CD4-positive, alpha-beta memory T cell (primary cell): ENCODE data around the gene PTPN22. TPM values are rescaled to one million over a fixed set of nuclear protein-coding genes. Genes with fewer than 3 reads are reported as not detected.

ENCODE experiments used
- CTCF ChIA-PET: fragments of 350-600 bp; sonication (Branson Sonifier 250); formaldehyde crosslinking; loops from one replicate; lab custom pipeline; 2021; ENCODE audit warnings: inconsistent platforms; ENCODE audit not compliant: partially characterized antibody; lab: Charles Lee
- POLR2A ChIA-PET: fragments of 350-600 bp; sonication (Branson Sonifier 250); formaldehyde crosslinking; loops from one replicate; lab custom pipeline; 2021; ENCODE audit not compliant: partially characterized antibody; lab: Charles Lee
- DNase-seq, 5 donors: peaks; one replicate each; pipeline versions ENCODE4 v3.0.0 to v3.0.0-alpha.2; 2020 to 2022; ENCODE audit warnings: mixed read lengths in 1 of 5
- H3K27ac ChIP-seq: one replicate; pipeline ENCODE4 v1.7.0; 2013; ENCODE audit warnings: low read depth, low read length
- H3K27me3 ChIP-seq: 2 replicates; pipeline ENCODE4 v1.7.0; 2013; ENCODE audit warnings: mild to moderate bottlenecking, low read length, moderate library complexity; ENCODE audit not compliant: insufficient read depth
- H3K36me3 ChIP-seq: 2 replicates; pipeline ENCODE4 v1.7.0; 2013; ENCODE audit warnings: mild to moderate bottlenecking, low read length, moderate library complexity; ENCODE audit not compliant: insufficient read depth
- H3K4me1 ChIP-seq: 2 replicates; pipeline ENCODE4 v1.7.0; 2013; ENCODE audit warnings: mild to moderate bottlenecking, low read length, moderate library complexity; ENCODE audit not compliant: insufficient read depth
- H3K4me3 ChIP-seq, 2 donors: one replicate each; pipeline ENCODE4 v1.7.0; 2013; ENCODE audit warnings: low read length in 2 of 2, mild to moderate bottlenecking in 1 of 2
- H3K9me3 ChIP-seq, 2 donors: one replicate each; pipeline ENCODE4 v1.7.0; 2013; ENCODE audit warnings: low read length in 2 of 2, control low read depth in 1 of 2; ENCODE audit not compliant: control insufficient read depth in 1 of 2
- H3K27ac Mint-ChIP-seq, 7 donors: one replicate each; pipeline ENCODE4 v1.8.0; 2020 to 2021; ENCODE audit warnings: mixed read lengths in 7 of 7, mild to moderate bottlenecking in 6 of 7, inconsistent platforms in 3 of 7, moderate library complexity in 3 of 7
- H3K27me3 Mint-ChIP-seq, 2 donors: one replicate each; pipeline ENCODE4 v1.8.0; 2020 to 2021; ENCODE audit warnings: mixed read lengths in 2 of 2
- H3K36me3 Mint-ChIP-seq, 2 donors: one replicate each; pipeline ENCODE4 v1.8.0; 2020 to 2021; ENCODE audit warnings: mixed read lengths in 2 of 2, inconsistent platforms in 1 of 2, mild to moderate bottlenecking in 1 of 2
- H3K4me1 Mint-ChIP-seq, 4 donors: one replicate each; pipeline ENCODE4 v1.8.0; 2020 to 2021; ENCODE audit warnings: mixed read lengths in 4 of 4, mild to moderate bottlenecking in 1 of 4
- H3K4me3 Mint-ChIP-seq, 8 donors: one replicate each; pipeline ENCODE4 v1.8.0; 2020 to 2021; ENCODE audit warnings: mixed read lengths in 8 of 8, mild to moderate bottlenecking in 7 of 8, moderate library complexity in 6 of 8, inconsistent platforms in 3 of 8
- H3K9me3 Mint-ChIP-seq, 8 donors: one replicate each; pipeline ENCODE4 v1.8.0; 2020 to 2021; ENCODE audit warnings: mixed read lengths in 8 of 8, mild to moderate bottlenecking in 5 of 8, inconsistent platforms in 3 of 8, moderate library complexity in 1 of 8
- intact Hi-C: fragments of 100-400 bp; cut with micrococcal nuclease; formaldehyde crosslinking; loops from one replicate; pipeline ENCODE4 v1.15.1; 2023
- polyA plus RNA-seq, 2 donors: library from polyadenylated mRNA; unstranded; fragments of 300-500 nt; fragmentation: Illumina TruSeq; gene quantifications; one replicate each; pipeline ENCODE4 v1.2.3, GENCODE V29; 2021
- total RNA-seq, 2 experiments: library from RNA; stranded (reverse); gene quantifications; one replicate each; pipeline ENCODE4 v1.2.3, GENCODE V29; 2021

PTPN22 gene
- total and polyA plus RNA-seq, 4 experiments from 2014 or later = 32.2 to 66.1 (median 35.9) TPM

GRCh38 chr1:113876176-113876575, 4.7 kb upstream of the PTPN22 start:
- CTCF ChIA-PET = interaction anchor here (0.8 to 3.0 kb wide), 5 partner anchors 12 to 70 kb away, joined by 3 to 18 read pairs (median 4); partner anchors contain the start of gene AP4B1
- intact Hi-C loops = no loop called here

GRCh38 chr1:113875714-113876113, 4.2 kb upstream of the PTPN22 start:
- H3K27ac ChIP-seq = no peak overlapping the region
- ChIA-PET CTCF (interaction anchor here (0.8 to 3.0 kb wide), 5 partner anchors 13 to 71 kb away, joined by 3 to 18 read pairs (median 4); partner anchors contain the start of gene AP4B1), POLR2A (interaction anchor here (0.5 to 3.0 kb wide), 6 partner anchors 11 to 63 kb away, joined by 3 to 26 read pairs (median 5); partner anchors contain the start of genes AP4B1, DCLRE1B, HIPK1 and RSBN1)
- H3K36me3 ChIP-seq = no peaks in the 10 kb centered on the region
- no peak for DNase-seq
- peak overlapping the region in 1 of 8 donors; percentile 22 for H3K4me3 Mint-ChIP-seq
- no peaks in the 10 kb centered on the region for H3K27me3 Mint-ChIP-seq
- no peaks in the 10 kb centered on the region for H3K9me3 Mint-ChIP-seq
- H3K4me3 ChIP-seq = no peak overlapping the region
- H3K9me3 ChIP-seq = no peaks in the 10 kb centered on the region
- peaks cover 0 to 8% of the 10 kb centered on the region in 2 donors for H3K36me3 Mint-ChIP-seq
- H3K27ac Mint-ChIP-seq = peak overlapping the region in 5 of 7 donors; percentile 1 to 73 (median 56)
- peaks cover 48 to 79% (median 64%) of the 10 kb centered on the region in 4 donors for H3K4me1 Mint-ChIP-seq
- H3K4me1 ChIP-seq = peaks cover 63% of the 10 kb centered on the region
- intact Hi-C loops = no loop called here
- no peaks in the 10 kb centered on the region for H3K27me3 ChIP-seq

More at GRCh38 chr1:113876176-113876575, 4.7 kb upstream of the PTPN22 start:
- DNase-seq = no peak
- Histone ChIP-seq H3K4me3 (no peak overlapping the region), H3K27ac (no peak overlapping the region), H3K36me3 (no peaks in the 10 kb centered on the region), H3K4me1 (peaks cover 66% of the 10 kb centered on the region), H3K27me3 (no peaks in the 10 kb centered on the region), H3K9me3 (no peaks in the 10 kb centered on the region)
- Mint-ChIP-seq H3K4me3 (no peak overlapping the region), H3K27ac (peak overlapping the region in 1 of 7 donors; percentile 56), H3K9me3 (no peaks in the 10 kb centered on the region), H3K27me3 (no peaks in the 10 kb centered on the region), H3K36me3 (peaks cover 0 to 6% of the 10 kb centered on the region in 2 donors), H3K4me1 (peaks cover 53 to 81% (median 68%) of the 10 kb centered on the region in 4 donors)
- POLR2A ChIA-PET = interaction anchor here (0.7 to 3.0 kb wide), 5 partner anchors 10 to 254 kb away, joined by 3 to 26 read pairs (median 3); partner anchors contain the start of genes AP4B1, DCLRE1B, HIPK1 and RSBN1

DNA sequence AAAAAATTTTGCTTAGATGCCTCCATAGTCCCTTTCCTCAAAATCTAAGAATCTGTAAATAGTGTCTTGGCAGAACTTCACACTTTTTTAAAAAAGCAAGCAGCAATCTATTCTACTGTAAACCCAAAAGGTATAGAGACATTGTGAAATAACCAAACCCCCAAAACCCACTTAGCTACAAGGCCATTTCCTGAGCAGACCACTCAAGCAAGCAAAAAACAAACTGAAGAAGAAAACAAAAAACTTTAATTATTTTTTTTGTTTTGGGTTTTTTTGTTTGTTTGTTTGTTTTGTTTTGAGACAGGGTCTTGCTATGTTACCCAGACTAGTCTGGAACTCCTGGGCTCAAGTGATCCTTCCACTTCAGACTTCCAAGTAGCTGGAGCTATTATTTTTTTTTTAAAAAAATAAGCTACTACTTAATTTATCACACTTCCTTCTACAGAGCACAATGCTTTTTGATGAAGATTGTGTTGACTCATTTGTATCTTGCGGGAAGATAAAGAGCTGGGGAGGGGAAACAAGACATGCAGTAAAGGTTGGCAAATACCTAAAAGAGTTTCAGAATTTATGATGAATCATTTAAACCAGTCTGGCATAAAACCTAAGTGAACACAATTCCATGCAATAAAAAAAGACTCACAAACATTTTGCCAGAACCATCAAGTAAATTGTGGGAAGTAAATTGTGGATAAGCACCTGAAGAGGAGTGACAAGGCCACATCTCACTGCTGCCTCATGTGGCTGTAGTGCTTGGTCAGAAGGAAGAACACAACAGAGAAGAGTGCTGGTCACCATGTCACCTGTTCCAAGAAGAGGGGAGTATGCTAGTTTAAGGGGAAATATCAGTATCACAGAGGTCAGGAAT, 2.7 kb upstream of the PTPN22 start:
- Histone ChIP-seq H3K4me3 (no peak overlapping the region), H3K9me3 (no peaks in the 10 kb centered on the region), H3K27me3 (no peaks in the 10 kb centered on the region), H3K4me1 (peaks cover 64% of the 10 kb centered on the region), H3K36me3 (no peaks in the 10 kb centered on the region), H3K27ac (peak overlapping the region; percentile 8)
- Mint-ChIP-seq H3K4me1 (peaks cover 50 to 77% (median 60%) of the 10 kb centered on the region in 4 donors), H3K36me3 (peaks cover 0 to 14% of the 10 kb centered on the region in 2 donors), H3K27me3 (no peaks in the 10 kb centered on the region), H3K9me3 (no peaks in the 10 kb centered on the region), H3K27ac (peak overlapping the region; percentile 71 to 98 (median 86)), H3K4me3 (peak overlapping the region in 6 of 8 donors; percentile 5 to 43 (median 22))
- peak in 4 of 5 donors; percentile 23 to 57 (median 32) for DNase-seq
- ChIA-PET CTCF (interaction anchor here (1.0 to 3.0 kb wide), 6 partner anchors 9 to 57 kb away, joined by 3 to 18 read pairs (median 4); partner anchors contain the start of gene AP4B1), POLR2A (interaction anchor here (0.8 to 3.0 kb wide), 10 partner anchors 13 to 115 kb away, joined by 3 to 26 read pairs (median 5); partner anchors contain the start of genes AP4B1, BCL2L15, DCLRE1B and HIPK1)
- intact Hi-C loops = loop anchor here (5.0 kb wide), 1 partner anchor 1257 kb away; the partner anchor contains the start of genes CAPZA1 and ST7L

DNA sequence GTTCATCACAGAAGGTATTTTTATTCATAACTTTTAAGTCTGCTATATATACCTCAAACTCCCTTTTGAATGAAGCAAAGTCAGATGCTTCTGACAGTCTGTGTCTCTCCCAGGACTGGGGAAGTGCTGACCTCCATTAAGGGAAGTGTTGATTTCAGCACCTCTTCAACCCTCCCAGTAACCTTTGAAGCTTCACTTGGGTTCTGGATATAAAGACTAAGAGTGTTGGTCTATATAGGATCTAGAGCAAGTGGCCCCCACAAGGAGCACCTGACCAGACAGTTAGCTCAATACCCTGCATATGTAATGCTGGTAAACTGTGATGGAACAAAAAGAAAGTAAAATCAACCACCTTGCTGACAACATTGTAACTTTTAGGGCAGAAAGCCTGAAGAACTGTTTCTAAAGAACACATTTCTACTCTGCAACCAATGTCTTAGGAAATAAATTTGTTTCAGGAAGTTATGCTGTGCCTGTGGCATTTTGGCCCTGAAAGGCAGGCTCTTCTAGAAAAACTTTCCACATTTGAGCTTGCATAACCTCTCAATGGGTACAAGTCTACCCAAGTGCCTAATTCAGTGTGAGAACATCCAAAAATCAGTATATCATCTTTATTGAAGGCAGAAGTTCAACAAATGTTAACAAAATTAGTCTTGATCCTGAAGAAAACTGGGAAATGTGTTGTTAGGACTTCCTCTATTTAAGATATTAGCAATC, 865 bp upstream of the PTPN22 start:
- Histone ChIP-seq H3K4me1 (peaks cover 71% of the 10 kb centered on the region), H3K27ac (peak overlapping the region; percentile 79), H3K9me3 (no peaks in the 10 kb centered on the region), H3K36me3 (no peaks in the 10 kb centered on the region), H3K4me3 (peak overlapping the region; percentile 30 to 71), H3K27me3 (no peaks in the 10 kb centered on the region)
- peaks cover 56 to 79% (median 64%) of the 10 kb centered on the region in 4 donors for H3K4me1 Mint-ChIP-seq
- H3K4me3 Mint-ChIP-seq = peak overlapping the region; percentile 85 to 95 (median 90)
- intact Hi-C loops = loop anchor here (5.0 kb wide), 1 partner anchor 1255 kb away; the partner anchor contains the start of genes CAPZA1 and ST7L
- CTCF ChIA-PET = interaction anchor here (1.0 to 1.3 kb wide), 2 partner anchors 9 to 31 kb away, joined by 4 to 6 read pairs; no protein-coding TSS in a partner anchor
- POLR2A ChIA-PET = interaction anchor here (0.9 to 1.4 kb wide), 6 partner anchors 10 to 60 kb away, joined by 3 to 14 read pairs (median 7); partner anchors contain the start of genes AP4B1, DCLRE1B, HIPK1 and RSBN1
- peaks cover 6 to 24% of the 10 kb centered on the region in 2 donors for H3K36me3 Mint-ChIP-seq
- peak overlapping the region; percentile 96 to 99 (median 98) for H3K27ac Mint-ChIP-seq
- peak; percentile 25 to 51 (median 33) for DNase-seq
- no peaks in the 10 kb centered on the region for H3K9me3 Mint-ChIP-seq
- no peaks in the 10 kb centered on the region for H3K27me3 Mint-ChIP-seq

GRCh38 chr1:113870778-113871177, 734 bp downstream of the PTPN22 start:
- DNase-seq = peak in 1 of 5 donors; percentile 46
- H3K27me3 Mint-ChIP-seq = no peaks in the 10 kb centered on the region
- H3K4me1 ChIP-seq = peaks cover 79% of the 10 kb centered on the region

More at GRCh38 chr1:113870778-113871177, 734 bp downstream of the PTPN22 start:
- Histone ChIP-seq H3K36me3 (no peaks in the 10 kb centered on the region), H3K27ac (peak overlapping the region; percentile 79), H3K4me3 (peak overlapping the region; percentile 48 to 71), H3K27me3 (no peaks in the 10 kb centered on the region), H3K9me3 (no peaks in the 10 kb centered on the region)
- peaks cover 6 to 30% of the 10 kb centered on the region in 2 donors for H3K36me3 Mint-ChIP-seq
- POLR2A ChIA-PET = interaction anchor here (0.9 to 5.5 kb wide), 9 partner anchors 8 to 59 kb away, joined by 3 to 51 read pairs (median 9); partner anchors contain the start of genes AP4B1, DCLRE1B, HIPK1 and RSBN1
- CTCF ChIA-PET = interaction anchor here (1.1 to 3.1 kb wide), 7 partner anchors 8 to 60 kb away, joined by 3 to 16 read pairs (median 5); partner anchors contain the start of genes AP4B1, DCLRE1B and HIPK1
- intact Hi-C loops = loop anchor here (1.0 to 5.0 kb wide), 6 partner anchors 9 to 1253 kb away; partner anchors contain the start of genes AP4B1, CAPZA1, HIPK1 and RSBN1
- H3K9me3 Mint-ChIP-seq = no peaks in the 10 kb centered on the region
- H3K27ac Mint-ChIP-seq = peak overlapping the region; percentile 82 to 99 (median 98)
- peak overlapping the region; percentile 85 to 95 (median 90) for H3K4me3 Mint-ChIP-seq
- peaks cover 56 to 82% (median 67%) of the 10 kb centered on the region in 4 donors for H3K4me1 Mint-ChIP-seq
